ENCODE measurements around the gene HNRNPL. TPM values are rescaled to one million over a fixed set of nuclear protein-coding genes. Genes with fewer than 3 reads are reported as not detected.
A peak's percentile ranks its signal among the peaks of the same experiment; 100 is the strongest.

The HNRNPL gene
- total RNA-seq, 4 donors from 2014 or later, result 173 to 180 (median 174) TPM

- peak; percentile 52 for ATAC-seq
- Histone ChIP-seq H3K4me3 (peak overlapping the region; percentile 72 to 99), H3K4me1 (peaks cover 0 to 67% (median 19%) of the 10 kb centered on the region in 3 donors), H3K36me3 (peaks cover 0 to 37% of the 10 kb centered on the region in 2 donors), H3K27ac (peak overlapping the region; percentile 98 to 100 (median 100)), H3K9me3 (no peaks in the 10 kb centered on the region), H3K27me3 (no peaks in the 10 kb centered on the region)
- WGBS, 2 donors (ENCODE audit: low coverage in 1 of 2), result 0% methylated on average over 6 of the region's 76 CpGs; no CpG with 5 or more reads in 1 of the 2 donors
- TF ChIP-seq, protein P1, sequence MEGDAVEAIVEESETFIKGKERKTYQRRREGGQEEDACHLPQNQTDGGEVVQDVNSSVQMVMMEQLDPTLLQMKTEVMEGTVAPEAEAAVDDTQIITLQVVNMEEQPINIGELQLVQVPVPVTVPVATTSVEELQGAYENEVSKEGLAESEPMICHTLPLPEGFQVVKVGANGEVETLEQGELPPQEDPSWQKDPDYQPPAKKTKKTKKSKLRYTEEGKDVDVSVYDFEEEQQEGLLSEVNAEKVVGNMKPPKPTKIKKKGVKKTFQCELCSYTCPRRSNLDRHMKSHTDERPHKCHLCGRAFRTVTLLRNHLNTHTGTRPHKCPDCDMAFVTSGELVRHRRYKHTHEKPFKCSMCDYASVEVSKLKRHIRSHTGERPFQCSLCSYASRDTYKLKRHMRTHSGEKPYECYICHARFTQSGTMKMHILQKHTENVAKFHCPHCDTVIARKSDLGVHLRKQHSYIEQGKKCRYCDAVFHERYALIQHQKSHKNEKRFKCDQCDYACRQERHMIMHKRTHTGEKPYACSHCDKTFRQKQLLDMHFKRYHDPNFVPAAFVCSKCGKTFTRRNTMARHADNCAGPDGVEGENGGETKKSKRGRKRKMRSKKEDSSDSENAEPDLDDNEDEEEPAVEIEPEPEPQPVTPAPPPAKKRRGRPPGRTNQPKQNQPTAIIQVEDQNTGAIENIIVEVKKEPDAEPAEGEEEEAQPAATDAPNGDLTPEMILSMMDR (IDR thresholded peaks at IDR 0.05), result peak in 2 of 4 experiments; percentile 7 to 9
- TF ChIP-seq POLR2AphosphoS5 (IDR thresholded peaks at IDR 0.05) (peak; percentile 44), EP300 (IDR thresholded peaks at IDR 0.05) (no peak), POLR2A (IDR thresholded peaks at IDR 0.05) (no peak)
Observed at GRCh38 chr19:38849147-38849859, 483 bp downstream of the HNRNPL start.

GRCh38 chr19:38848299-38849146 is 1.3 kb downstream of the HNRNPL start:
- H3K27me3 ChIP-seq, result no peaks in the 10 kb centered on the region
- TF ChIP-seq, protein P1 (IDR thresholded peaks at IDR 0.05), result no peak
- TF ChIP-seq EP300 (IDR thresholded peaks at IDR 0.05), result no peak
- TF ChIP-seq POLR2A (IDR thresholded peaks at IDR 0.05), result no peak
- TF ChIP-seq POLR2AphosphoS5 (IDR thresholded peaks at IDR 0.05), result no peak
- WGBS, 2 donors (ENCODE audit: low coverage in 1 of 2), result 8 to 10% methylated on average over 15 to 21 of the region's 22 CpGs
- no peak for ATAC-seq
- peaks cover 0 to 75% (median 19%) of the 10 kb centered on the region in 3 donors for H3K4me1 ChIP-seq
- peaks cover 0 to 45% of the 10 kb centered on the region in 2 donors for H3K36me3 ChIP-seq
- peak overlapping the region in 3 of 4 donors; percentile 100 for H3K27ac ChIP-seq
- no peaks in the 10 kb centered on the region for H3K9me3 ChIP-seq
- peak overlapping the region; percentile 72 to 99 for H3K4me3 ChIP-seq

DNA sequence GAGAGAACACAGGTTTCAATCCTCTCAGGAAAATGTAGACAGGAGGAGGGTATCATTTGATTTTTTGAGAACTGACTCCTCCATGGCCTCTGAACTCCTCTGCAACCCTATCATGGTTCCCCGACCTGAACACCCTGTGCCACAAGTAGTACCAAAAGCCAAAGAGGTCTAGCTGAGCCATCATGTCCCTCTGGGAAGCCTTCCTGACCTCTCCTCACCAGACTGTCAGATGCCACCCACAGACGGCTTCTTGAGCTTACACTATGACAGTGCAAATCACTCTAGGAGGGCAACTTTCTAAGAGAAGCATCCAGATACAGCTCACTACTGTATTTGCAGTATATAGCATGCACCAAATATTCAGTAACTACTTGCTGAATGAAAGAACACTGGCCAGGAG is 3.7 kb downstream of the HNRNPL start:
- no peaks in the 10 kb centered on the region for H3K27me3 ChIP-seq
- no peaks in the 10 kb centered on the region for H3K9me3 ChIP-seq
- no peak overlapping the region for H3K27ac ChIP-seq
- TF ChIP-seq POLR2A (IDR thresholded peaks at IDR 0.05) (no peak), POLR2AphosphoS5 (IDR thresholded peaks at IDR 0.05) (no peak), EP300 (IDR thresholded peaks at IDR 0.05) (no peak)
- TF ChIP-seq, protein P1 (IDR thresholded peaks at IDR 0.05), result no peak
- H3K36me3 ChIP-seq, result peaks cover 0 to 69% of the 10 kb centered on the region in 2 donors
- peaks cover 0 to 74% (median 14%) of the 10 kb centered on the region in 3 donors for H3K4me1 ChIP-seq
- no peak overlapping the region for H3K4me3 ChIP-seq
- WGBS, 2 donors (ENCODE audit: low coverage in 1 of 2), result 100% methylated on average over 1 of the region's 2 CpGs; no CpG with 5 or more reads in 1 of the 2 donors
- no peak for ATAC-seq

DNA sequence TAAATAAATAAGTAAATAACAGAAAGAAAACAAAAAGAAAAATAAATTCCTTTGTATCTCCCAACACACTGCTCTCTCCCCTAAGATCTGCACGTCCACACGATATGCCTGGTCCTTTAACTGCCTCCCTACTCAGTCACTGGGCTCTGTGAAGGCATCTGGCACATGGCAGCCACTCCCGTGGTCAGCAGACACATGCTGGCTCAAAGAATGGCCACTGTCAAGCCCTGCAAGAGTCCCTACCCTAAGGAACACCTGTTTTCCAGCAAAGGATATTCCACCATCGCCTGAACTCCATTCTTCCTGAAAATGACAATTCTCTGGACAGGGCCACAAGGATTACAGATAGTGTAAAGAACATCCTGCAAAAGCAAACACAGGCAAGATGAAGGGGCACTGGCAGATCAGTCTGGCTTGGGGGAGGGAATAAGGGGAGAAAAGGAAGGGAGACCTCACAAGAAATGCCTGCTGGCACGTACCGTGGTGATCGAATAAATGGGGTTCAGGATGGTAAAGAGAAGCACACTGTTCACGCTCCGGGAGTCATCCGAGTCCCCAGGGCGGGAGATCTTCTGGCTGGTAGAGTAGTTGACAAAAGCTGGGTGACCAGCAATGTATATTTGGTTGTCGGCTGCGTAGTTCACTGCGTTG is 4.3 kb downstream of the HNRNPL start:
- H3K36me3 ChIP-seq, result peaks cover 0 to 75% of the 10 kb centered on the region in 2 donors
- H3K27me3 ChIP-seq, result no peaks in the 10 kb centered on the region
- TF ChIP-seq POLR2A (IDR thresholded peaks at IDR 0.05), result no peak
- TF ChIP-seq POLR2AphosphoS5 (IDR thresholded peaks at IDR 0.05), result no peak
- no peak for TF ChIP-seq EP300 (IDR thresholded peaks at IDR 0.05)
- TF ChIP-seq, protein P1 (IDR thresholded peaks at IDR 0.05), result no peak
- no peak for ATAC-seq
- peak overlapping the region in 1 of 4 donors; percentile 9 for H3K27ac ChIP-seq
- peaks cover 0 to 75% (median 14%) of the 10 kb centered on the region in 3 donors for H3K4me1 ChIP-seq
- no peak overlapping the region for H3K4me3 ChIP-seq
- H3K9me3 ChIP-seq, result no peaks in the 10 kb centered on the region
- WGBS, 2 donors (ENCODE audit: low coverage in 1 of 2), result 75 to 86% methylated on average over 11 to 13 of the region's 14 CpGs
